Subcutaneous adipose tissue (tissue), 4 donors: ENCODE data around the gene TRIO. TPM values are rescaled to one million over a fixed set of nuclear protein-coding genes. Genes with fewer than 3 reads are reported as not detected.

ENCODE experiments used
- CTCF ChIP-seq: fragments of 450-650 bp; IDR thresholded peaks from one replicate; pipeline ENCODE4 v1.5.1; 2016; ENCODE audit warnings: low read depth, mild to moderate bottlenecking, control low read depth, antibody characterized with exemption, moderate library complexity
- total RNA-seq, 4 donors: library from RNA; depleted of rRNA; stranded (reverse); fragments of >200 nt; gene quantifications; one replicate each; pipeline ENCODE4 v1.1.0, GENCODE V29; 2016

TRIO gene
- total RNA-seq, 4 donors from 2014 or later, result 193 to 238 (median 212) TPM

DNA sequence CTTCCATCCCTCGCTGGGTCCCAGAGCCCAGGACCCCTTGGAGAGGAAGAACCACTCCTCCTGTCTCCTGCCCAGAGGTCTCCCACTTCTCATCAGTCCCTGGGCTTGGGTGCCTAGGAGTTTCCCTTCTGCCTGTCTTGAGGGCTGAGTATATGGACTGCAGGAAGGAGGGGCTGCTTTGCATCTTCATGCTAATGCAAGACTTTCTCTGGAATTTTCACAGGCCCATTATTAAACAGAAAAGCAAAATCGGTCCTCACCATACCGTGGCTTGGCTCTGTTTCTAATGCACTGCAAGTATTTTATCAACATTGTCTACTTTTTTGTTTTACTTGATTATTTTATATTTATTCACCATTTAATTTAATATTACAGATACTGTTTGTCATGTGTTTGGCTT lies 34.5 kb downstream of the TRIO start:
- TF ChIP-seq CTCF, result no peak

DNA sequence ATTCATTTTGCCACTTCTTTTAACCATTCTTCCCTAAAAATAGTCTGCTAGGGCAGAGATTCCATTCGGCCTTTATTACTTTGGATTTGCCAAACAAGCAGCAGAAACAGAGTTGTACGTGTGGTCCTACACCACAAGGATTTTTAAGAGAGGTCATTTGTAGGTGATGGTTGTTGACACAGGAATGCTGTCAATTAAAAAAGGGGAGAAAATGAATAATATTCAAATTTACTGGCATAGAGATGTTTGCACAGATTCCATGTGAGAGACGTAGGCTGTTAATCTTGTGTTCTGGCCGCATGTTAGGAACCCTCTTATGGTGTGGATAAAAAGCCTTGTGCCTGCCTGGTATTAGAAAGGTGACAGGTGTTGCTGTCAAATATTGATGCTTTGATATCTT lies 34.9 kb downstream of the TRIO start:
- TF ChIP-seq CTCF, result no peak

DNA sequence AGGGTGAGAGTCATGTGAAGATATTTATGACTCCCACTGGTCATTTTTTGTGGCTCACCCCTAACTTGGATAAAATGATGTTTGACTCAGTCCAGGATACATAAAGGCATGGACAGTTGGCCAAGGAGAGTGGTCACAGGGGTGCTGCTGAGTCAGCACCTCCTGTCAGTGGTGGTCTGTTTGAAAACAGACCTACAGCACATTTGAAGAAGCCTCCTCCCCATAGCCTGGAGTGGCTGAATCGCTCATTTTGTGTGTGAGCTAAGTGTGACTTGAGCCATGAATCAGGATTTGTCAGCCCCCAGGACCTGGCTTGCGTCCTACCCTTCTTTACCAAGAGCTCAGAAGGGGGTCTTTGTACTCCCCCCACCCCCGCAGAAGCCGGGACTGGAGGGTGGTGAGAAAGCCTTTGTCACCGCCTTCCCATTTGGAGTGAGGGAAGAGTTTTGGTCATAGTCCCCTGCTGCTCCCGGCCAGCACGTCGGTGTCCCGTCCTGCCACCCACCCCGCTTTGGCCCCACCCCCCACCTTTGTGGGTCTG lies 35.6 kb downstream of the TRIO start:
- no peak for TF ChIP-seq CTCF

DNA sequence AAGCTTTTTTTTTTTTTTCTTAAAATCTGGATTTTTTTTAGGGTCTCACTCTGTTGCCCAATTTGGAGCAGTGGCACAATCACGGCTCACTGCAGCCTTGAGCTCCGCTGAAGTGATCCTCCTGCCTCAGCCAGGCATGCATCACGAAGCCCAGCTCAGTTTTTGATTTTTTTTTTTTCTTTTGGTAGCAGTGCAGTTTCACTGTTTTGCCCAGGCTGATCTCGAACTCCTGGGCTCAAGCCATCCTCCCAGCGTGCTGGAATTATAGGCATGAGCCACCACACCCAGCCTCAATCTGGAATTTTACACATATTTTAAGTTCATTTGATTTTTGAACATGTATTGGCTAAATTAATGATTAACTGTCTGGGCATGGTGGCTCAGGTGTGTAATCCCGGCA lies 36.3 kb downstream of the TRIO start:
- TF ChIP-seq CTCF, result no peak

GRCh38 chr5:14180437-14180836 lies 37.3 kb downstream of the TRIO start:
- no peak for TF ChIP-seq CTCF

- TF ChIP-seq CTCF, result no peak
Measured at GRCh38 chr5:14181299-14181968, 38.3 kb downstream of the TRIO start.

DNA sequence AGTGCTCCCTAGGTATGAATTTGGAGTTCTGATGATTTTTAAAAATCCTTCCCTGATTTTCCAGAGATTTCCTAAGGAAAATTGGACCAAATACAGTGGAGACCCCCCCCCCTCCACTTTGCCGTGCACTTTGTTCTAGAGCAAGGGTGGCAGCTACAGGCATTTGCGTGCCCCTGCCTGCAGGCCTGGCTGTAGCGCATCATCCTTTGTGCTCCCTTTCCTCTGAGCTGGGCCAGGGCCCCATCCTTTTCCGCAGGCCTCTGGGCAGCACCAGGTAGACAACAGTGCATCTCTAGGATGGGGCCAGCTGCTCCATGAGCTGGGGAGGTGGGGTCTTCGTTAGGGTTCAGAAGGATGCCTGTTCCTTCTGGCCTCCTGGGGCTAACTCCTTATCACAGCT lies 39.6 kb downstream of the TRIO start:
- no peak for TF ChIP-seq CTCF
